GM18508 (cell line): ENCODE results near the gene ASPDH.
"Not testable (repeated sequence)": the region's sequence is repeated elsewhere in the genome, so short reads cannot be mapped to it uniquely, and the experiment has no call there.

Source experiments
- ATAC-seq: cut with Tn5 transposase; IDR thresholded peaks from one replicate; pipeline ENCODE4 v1.9.1; 2021; ENCODE audit warnings: moderate number of reproducible peaks; ENCODE audit not compliant: insufficient read depth, unreplicated experiment

ASPDH gene

DNA sequence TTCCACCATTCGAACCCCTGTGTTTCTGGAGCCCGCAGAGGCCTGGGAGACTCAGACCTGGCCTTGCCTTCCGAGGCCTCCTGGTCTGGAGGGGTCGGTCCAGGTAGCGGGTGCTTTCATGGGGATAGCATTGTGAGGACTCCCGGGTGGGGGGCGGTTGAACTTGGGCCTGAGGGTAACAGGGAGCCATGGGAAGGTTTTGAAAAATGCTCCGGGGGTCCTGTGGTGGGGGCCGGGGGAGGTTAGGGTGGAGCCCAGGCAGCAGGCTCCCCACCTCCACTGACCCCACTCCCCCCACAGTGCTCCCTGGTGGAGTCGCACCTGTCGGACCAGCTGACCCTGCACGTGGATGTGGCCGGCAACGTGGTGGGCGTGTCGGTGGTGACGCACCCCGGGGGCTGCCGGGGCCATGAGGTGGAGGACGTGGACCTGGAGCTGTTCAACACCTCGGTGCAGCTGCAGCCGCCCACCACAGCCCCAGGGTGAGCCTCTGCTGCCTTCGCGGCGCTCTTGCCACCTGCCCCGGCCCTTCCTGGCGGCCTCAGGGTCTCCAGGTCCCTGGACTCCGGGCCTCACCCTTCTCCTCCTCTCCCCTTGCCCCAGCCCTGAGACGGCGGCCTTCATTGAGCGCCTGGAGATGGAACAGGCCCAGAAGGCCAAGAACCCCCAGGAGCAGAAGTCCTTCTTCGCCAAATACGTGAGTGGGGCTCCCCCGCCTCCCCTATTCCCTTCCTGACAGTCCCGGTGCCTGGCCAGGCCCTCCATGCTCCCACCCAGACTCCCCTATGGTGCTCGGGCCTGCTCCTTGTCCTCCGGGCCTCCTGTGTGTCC is 33.2 kb downstream of the ASPDH start:
- ATAC-seq: no peak

DNA sequence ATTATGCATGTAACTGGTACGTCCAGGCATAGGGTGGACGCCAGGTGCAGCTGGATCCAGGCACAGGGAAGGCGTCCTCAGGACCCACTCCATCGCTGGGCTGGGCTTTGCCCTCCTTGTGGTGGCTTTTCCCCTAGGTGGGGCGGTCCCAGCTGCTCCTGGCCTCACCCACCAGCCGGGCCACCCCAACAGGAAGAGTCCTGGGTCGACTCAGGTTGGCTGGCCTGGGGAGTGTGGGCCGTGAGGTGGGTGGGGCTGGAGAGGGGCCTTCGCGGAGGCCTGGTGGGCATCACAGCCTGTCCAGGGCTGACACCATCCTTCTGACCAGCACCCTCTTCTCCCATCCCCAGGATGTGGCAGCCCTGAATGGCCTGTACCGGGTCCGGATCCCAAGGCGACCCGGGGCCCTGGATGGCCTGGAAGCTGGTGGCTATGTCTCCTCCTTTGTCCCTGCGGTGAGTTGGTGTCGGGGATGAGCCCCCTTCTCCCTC is 33.9 kb downstream of the ASPDH start:
- ATAC-seq: no peak

DNA sequence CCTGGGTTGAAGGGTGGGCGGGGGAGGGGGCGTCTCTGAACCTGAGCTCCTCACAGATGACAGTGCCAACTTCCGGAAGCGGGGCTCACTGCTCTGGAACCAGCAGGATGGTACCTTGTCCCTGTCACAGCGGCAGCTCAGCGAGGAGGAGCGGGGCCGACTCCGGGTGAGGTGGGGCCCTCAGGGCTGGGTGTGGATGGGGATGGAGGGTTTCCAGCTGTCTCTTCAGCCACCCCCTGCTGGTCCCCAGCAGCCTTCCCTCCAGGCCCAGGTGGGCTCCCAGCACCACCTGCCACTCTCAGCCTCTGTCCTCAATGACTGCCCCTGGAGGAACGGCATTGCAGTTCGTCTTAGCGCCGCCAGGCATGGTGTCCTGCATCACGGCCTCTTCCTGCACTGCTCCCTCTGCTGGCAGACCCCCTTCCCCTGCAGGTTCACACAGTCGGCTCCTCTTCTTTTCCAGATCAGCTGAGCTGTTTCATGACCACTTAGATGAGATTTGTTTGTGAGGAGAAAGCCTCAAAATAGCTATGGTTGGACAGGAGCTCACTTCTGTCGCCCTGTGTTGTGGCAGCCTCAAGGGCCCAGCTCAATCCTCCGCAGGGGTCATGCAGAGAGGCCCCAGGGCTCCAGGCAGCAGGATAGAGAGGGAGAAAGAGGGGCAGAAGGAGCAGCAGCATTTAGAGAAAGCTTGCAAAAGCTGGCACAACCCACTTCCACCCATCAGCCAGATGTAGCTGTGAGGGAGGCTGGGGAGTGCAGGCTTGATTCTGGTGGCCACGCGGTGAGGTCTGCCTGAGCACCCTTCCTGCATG is 34.6 kb downstream of the ASPDH start:
- no peak for ATAC-seq

DNA sequence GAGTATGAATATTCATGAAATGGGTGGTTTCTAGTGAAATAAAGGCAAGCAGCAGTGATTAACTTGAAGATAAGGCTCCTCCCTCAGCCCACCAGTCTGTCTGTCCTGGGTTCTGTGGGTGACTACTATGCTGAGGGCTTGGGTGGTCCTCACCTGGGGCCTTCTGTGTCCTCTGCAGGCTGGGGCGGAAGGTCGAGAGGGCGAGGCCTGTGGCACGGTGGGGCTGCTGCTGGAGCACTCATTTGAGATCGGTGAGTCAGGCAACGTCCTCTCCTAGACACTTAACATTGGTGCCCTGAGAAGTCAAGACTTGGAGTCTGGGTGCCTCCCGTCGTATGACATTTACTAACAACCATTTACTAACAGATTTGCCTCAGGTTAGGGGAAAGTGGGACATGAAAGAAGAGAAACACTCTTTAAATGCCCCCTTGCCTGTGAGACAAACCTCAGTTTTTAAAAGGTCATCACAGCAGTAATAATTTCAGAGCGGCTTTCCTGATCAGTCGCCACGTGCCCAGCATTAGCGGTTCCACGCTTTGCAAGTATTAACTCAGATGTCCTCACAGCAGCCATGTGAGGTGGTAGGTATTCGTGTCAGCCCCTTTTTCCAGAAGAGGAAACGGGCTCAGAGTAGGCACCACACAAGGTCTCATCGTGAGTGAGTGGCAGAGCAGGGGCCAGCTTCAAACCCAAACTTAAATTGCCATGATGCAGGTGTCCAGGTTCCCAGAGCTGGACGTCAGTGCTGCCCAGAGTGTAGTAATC is 35.8 kb downstream of the ASPDH start:
- no peak for ATAC-seq

DNA sequence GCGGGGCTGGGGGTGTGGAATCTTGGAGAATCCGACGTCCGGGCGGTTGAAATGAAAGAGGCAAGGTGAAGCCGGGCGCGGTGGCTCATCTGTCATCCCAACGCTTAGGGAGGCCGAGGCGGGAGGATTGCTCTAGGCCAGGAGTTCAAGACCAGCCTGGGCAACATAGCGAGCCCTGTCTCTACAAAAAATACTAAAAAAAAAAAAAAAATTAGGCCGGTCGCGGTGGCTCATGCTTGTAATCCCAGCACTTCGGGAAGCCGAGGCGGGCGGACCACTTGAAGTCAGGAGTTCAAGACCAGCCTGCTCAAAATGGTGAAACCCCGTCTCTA is 36.8 kb downstream of the ASPDH start:
- no peak for ATAC-seq

DNA sequence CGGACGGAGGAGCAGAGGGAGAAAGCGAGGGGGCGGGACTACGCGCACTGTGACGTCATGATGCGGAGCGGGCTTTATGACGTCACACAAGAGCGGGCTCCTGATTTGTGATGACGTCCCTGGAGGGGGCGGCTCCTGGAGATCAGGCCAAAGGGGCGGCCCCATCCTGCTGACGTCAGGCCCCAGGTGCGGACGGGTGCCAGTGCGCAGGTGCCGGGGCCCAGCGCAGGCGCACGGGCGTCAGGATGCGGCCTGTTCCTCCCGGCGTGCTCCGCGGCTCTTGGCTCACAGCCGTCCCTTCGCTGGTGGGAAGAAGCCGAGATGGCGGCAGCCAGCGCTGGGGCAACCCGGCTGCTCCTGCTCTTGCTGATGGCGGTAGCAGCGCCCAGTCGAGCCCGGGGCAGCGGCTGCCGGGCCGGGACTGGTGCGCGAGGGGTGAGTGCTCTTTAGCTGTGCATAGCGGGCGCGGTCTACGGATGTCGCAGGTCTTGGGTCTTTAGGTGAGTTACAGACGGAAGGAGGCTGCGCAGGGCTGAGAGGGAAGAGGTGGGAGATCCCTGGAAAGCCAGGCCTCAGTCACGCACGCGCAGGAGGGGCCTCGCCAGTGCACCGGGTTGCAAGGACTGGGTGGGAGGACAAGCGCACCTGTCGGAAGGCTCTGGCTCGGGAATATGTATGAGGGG is 37.3 kb downstream of the ASPDH start, which contains the start of the genes EMC10 and GARIN5A:
TSS of gene EMC10 (plus strand) at position 284 of the 683 bp plus-strand sequence. CDS start at position 322, 38 bp downstream.
TSS of gene GARIN5A (minus strand) at position 625 of the 683 bp plus-strand sequence. CDS start at position 165, 460 bp downstream.
- ATAC-seq: no peak

DNA sequence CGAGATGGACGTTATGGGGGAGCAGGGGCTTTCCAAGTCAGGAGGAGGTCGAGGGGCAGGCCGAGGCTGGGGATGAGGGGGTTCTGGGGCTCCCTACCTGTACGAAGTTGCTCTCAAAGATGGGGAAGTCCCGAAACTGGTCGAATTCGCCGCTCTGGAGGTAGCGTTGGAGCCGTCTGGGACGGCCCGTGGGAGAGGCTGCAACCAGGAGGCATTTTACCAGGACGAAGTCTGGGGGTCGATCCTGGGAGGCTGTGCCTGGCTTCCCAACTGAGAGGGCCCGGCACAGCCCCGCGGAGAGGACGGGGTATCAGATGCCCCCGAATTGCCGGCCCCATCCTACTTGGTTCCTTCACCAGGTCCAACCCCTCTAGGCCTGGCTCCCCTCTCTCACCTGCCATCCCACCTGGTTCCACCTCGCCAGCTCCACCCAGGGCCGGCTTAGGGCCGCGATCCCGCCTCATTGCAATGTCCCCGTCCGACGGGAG is 37.9 kb downstream of the ASPDH start:
- no peak for ATAC-seq

DNA sequence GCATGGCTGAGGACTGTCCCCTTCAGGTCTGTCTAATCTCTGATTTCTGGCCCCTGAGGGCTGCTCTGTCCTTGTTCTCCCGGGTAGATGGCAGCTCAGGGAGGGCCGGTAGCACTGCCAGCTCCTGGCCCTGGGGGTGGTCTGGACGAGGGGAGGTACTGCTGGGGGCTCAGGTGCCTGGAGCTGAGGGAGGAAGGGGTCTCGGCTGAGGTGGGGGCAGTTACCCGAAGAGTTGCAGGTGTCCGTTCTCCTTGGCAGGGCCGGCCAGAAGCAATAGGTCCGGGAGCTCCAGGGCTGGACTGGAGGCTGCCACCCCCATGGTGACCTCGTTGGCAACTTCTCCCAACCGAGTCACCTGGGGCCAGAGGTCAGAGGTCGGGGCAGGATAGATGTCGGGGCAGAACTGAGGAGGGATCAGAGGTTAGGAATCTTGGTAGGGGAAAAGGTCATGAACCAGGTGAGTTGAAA is 38.6 kb downstream of the ASPDH start:
- ATAC-seq: no peak

DNA sequence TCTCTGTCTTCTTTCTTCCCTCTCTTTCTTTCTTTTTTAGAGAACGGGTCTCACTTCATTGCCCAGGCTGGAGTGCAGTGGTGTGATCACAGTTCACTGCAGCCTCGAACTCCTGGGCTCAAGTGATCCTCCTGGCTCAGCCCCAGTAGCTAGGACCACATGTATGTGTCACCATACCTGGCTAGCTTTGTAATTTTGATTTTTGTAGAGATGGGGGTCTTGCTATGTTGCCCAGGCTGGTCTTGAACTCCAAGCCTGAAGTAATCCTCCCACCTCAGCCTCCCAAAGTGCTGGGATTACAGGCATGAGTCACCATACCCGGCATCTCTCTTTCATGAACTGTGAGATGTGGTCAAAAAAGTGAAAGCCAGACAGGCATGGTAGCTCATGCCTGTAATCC is 40.4 kb downstream of the ASPDH start:
- not testable (repeated sequence) for ATAC-seq

DNA sequence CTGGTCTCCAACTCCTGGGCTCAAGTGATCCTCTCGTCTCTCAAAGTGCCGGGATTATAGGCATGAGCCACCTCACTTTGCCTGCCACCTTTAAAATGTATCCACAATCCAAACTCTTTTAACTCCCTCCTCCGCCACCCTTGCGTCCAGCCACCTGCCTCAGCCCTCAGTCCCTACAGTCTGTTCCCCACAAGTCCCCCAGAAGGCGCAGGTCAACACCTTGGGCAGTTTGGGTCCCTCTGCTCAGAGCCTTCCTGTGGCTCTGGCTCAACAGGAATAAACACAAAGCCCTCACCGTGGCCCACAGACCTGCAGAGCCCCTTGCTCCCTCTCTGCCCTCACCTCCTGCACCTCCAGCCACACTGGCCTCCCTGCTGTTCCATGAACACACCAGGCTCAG is 44.9 kb downstream of the ASPDH start:
- ATAC-seq: no peak

DNA sequence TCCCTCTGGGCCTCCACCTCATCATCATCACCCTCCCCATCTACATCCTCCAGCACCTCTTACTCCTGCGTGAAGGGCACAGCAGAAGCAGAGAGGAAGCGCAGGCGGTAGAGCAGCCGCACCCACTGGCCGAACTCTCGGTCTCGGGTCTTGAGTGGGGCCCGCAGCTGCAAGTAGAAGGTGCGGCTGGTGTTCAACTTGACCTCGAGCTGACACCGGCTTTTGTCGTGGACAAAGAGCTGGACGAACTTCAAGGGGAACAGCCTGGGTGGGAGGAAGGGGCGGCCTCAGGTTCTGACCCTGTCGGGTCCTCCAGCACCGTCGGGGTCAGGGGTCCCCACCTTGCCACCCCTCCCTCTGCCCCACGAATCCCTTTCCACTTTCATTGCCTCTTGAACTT is 46.1 kb downstream of the ASPDH start:
- no peak for ATAC-seq

DNA sequence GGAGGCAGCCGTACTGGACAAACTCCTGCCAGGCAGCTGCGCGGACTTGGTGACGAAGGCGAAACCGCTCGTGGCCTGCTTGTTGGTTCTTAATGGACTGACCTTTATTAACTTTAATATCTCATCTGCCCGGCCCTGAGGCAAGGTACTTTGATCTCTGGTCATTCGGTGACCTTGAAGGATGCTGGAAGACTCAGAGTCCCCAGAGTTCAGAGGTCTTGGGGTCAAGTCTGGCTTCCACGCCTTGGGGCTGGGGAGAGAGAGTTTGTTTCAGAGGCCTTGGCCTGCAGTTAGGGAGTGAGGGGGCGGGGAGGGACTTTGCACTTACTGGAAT is 47.0 kb downstream of the ASPDH start:
- no peak for ATAC-seq

DNA sequence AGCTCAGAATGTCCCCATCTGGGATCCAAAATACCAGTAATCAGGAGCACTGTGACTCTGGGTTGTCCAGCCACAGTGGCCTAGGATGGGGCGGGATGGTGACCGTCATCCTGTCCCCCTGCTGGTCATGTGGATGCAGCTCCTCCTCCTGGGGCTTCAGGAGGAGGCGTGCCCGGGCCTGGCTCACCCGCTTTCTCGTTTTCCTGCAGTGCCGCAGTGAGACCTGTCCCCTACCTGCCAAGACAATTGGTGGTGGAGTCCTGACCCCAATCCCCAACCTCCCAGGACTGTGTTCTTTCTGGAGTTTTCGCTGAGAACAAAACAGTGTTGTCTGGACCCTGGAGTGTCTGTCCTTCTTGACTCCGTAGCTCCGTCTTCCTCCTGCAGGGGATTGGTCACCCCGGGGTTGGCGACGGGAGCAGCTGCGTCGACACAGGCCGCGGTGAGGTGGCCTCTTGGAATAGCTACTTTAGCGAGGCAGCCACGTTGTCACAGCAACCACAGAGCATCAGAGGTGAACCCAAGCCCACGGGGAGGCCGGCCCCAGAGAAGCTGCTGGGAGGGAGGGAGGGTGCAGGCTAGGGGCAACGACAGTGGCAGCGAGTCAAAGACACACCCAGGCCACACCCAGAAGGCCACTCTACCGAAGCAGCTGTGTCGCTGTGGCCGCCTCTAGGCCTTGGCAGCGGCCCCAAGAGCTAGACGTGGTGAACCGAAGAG is 47.6 kb downstream of the ASPDH start:
- no peak for ATAC-seq

DNA sequence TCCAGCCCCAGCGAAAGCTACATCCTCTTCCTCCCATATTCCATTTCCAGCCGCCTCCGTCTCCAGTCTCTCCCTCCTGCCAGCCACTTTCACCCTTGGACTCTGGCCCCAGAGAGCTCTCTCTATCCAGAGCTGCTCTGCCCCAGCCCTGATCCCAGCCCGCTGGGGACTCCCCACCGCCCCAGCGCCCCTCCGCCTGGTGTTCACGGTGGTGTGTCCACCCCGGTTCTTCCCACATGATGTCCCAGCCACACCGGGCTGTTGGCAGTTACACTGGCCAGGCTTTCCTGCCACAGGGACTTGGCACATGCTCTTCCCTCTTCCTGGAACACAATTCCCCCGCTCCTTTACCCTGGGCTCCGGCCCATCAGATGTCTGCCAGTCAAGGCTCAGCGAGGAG is 48.7 kb downstream of the ASPDH start:
- no peak for ATAC-seq

DNA sequence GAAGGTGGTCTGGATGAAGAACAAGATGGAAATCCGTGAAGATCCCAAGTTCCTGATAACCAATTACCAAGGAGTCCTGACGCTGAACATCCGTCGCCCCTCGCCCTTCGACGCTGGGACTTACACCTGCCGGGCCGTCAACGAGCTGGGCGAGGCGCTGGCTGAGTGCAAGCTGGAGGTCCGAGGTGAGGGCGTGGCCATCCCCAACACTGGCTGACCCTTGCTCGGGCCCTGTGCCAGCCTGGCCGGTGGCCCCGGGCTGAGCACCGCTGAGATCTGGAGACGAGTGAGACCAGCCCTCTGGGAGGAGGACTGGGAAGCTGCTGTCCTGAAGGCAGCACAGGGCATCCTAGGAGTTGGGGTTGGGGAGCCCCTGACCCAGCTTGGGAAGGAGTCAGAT is 49.4 kb downstream of the ASPDH start:
- no peak for ATAC-seq

DNA sequence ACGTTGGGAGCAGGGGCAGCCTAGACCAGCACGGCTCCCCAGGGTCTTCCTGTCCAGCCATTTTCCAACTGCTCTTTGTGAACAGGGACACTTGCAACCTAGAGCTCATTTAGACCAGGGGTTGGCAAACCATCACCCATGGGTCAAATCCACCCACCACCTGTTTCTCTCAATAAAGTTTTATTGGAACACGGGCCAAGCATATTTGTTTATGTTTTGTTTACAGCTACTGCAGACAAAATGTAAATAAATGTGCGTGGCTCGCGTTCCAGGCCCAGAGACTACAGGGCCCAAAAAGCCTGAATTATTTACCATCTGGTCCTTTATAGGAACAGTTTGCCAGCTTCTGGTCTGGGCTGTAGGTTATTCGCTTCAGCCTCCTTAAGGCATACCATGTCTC is 50.7 kb downstream of the ASPDH start:
- no peak for ATAC-seq
